HUDEP-2 (cell line): ENCODE measurements around the gene MT1E.
"Not testable (repeated sequence)": the region's sequence is repeated elsewhere in the genome, so short reads cannot be mapped to it uniquely, and the experiment has no call there.

ENCODE experiments used
- DNase-seq, 76 experiments: peaks; one replicate each; lab custom pipeline; 2025; ENCODE audit not compliant: unreplicated experiment in 76 of 76; lab: John Stamatoyannopoulos, UW

Gene MT1E

DNA sequence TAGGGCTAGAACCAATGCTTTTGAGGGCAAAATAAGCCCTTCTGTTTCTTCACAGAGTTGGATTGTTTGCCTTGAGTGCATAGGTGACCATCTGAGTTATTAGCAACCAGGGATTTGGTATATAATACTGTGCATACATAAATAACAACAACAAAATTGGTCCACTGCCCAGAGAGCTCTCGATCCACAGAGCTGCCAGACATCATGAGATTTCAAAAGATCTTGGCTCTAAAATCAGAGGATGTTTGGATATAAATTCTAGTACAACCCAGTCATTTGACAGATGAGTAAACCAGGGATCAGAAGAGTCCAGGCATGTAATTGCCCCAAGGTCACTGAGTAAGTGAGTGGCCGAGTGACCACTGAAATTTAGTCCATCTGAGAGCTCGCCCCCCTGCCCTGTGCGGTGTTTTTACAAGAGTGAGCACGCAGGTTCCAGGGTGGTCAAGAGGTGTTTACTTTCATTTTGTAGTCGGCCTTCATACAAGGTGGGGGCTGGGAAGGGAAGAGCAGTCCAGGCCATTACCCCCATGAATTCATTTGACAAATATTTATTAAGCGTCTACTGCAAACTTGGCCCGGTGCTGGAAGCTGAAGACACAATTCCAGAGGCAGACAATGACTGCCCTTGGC, 19.0 kb upstream of the MT1E start:
- no peak for DNase-seq

DNA sequence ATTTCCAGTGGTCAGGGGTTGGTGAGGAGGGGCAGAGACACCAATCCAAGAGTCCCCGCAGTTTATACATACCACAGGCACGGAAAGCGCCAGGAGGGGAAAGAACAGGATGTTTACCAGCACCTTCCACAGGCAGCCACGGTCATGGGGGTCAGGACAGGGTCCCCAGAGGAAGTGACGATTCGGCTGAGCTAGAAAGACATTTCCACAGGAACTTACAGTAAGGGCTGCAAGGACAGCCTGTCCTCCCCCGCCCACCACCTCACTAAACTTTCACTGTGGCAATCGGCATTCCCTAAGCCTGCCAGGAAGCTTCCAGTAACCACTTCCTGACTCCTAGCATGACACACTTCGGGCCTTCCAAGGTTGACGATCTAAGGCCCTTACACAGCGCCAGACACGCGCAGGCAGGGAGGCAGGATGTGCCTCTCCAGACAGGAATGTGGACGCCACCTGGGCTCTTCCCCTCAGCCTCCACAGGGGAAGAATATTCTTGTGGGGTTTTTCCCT, 18.4 kb upstream of the MT1E start:
- no peak for DNase-seq

- DNase-seq, result no peak
These were observed 17.9 kb upstream of the MT1E start for GRCh38 chr16:56607675-56608042.

DNA sequence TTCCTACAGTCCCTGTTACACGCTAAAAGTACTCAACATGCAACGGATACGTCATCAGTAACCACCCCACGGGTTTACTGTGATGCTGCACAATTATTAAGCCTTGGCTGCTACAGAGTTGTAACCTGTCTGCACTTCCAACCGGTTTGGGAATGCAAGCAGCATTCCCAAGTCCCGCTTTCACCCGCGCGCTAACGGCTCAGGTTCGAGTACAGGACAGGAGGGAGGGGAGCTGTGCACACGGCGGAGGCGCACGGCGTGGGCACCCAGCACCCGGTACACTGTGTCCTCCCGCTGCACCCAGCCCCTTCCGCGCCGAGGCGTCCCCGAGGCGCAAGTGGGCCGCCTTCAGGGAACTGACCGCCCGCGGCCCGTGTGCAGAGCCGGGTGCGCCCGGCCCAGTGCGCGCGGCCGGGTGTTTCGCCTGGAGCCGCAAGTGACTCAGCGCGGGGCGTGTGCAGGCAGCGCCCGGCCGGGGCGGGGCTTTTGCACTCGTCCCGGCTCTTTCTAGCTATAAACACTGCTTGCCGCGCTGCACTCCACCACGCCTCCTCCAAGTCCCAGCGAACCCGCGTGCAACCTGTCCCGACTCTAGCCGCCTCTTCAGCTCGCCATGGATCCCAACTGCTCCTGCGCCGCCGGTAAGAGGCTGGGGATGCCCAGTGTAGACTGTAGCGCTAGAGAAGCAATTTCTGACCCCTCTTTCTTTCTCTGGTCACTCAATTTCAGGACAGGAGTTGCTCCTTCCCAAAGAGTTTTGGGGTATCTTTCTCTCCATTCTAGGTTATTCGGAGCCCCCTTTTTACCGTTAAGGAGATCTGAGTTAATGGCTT, 17.3 kb upstream of the MT1E start, which contains the start of gene MT2A:
Gene MT2A, plus strand, starts transcription at position 542 of the 833 bp plus-strand sequence. Its CDS starts 72 bp downstream, at position 614.
- DNase-seq, result peak in 75 of 76 experiments; percentile 38 to 91 (median 82)

DNA sequence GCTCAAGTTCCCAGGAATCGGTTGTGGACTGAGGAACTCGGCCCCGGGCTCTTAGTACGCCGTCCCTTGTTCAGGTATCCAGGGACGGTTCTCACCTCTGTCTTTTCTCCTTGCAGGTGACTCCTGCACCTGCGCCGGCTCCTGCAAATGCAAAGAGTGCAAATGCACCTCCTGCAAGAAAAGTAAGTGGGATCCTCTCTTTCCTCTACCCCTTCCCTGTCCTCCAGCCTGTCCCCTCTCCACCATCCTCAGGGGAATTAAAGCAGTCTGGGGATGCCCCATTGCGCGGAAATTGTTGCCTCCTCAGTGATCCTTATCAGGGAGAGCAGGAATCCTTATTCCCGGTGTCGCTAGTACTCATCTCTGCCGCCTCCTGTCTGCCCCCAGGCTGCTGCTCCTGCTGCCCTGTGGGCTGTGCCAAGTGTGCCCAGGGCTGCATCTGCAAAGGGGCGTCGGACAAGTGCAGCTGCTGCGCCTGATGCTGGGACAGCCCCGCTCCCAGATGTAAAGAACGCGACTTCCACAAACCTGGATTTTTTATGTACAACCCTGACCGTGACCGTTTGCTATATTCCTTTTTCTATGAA, 16.6 kb upstream of the MT1E start:
- peak in 1 of 76 experiments; percentile 3 for DNase-seq

- peak in 61 of 76 experiments; percentile 10 to 66 (median 40) for DNase-seq
These were observed 16.1 kb upstream of the MT1E start for GRCh38 chr16:56609463-56609921.

GRCh38 chr16:56610017-56610608, 15.5 kb upstream of the MT1E start:
- peak in 24 of 76 experiments; percentile 2 to 59 (median 20) for DNase-seq

DNA sequence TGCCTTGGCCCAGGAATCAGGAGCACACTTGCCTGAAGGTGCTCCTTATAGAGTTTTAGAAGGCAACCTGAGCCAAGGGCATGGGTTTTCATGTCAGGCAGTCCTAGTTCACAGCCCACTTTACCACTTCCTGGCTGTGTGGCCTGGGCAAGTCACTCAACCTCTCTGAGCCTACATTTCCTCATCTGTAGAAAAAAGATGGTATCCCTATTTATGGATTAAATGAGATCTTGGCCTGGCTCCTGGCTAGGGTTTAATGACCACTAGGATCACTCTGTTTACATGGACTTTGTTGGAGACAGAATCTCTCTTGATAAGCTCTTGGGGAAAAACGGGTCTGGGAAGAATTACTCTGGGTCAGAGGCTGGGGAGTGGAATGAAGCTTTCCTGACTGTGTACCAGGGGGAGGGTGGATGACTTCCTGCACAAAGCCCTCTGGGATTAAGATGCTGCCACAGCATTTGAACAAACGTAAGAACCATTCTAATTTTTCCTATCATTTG, 14.9 kb upstream of the MT1E start:
- DNase-seq, result no peak

DNA sequence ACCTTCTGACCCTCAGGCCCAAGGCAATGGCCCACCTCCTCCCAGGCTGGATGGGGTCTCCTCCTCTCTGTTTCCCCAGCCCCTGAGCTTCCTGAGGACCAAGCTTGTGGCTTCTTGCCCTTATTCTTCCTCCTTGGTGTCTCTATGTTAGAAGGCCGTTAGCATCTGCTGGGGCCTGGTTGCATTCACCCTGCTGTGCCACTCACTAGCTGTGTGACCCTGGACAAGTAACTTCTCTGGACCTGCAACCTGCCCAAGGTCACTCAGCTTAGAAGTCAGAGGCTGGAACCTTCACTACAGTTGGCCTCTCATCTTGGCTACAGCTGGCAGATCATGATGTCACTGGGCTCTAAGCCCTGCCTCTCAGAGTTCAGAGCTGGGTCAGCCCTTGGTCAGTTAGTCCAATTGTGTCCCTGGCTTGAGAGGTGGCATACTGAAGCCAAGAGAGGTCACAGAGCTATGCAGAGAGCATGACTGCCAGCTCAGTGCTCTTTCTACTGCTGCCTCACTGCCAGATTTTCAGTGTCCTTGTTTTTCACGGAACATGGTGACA, 14.2 kb upstream of the MT1E start:
- DNase-seq, result no peak

- DNase-seq, result no peak
These were observed 11.9 kb upstream of the MT1E start for GRCh38 chr16:56613706-56614105.

DNA sequence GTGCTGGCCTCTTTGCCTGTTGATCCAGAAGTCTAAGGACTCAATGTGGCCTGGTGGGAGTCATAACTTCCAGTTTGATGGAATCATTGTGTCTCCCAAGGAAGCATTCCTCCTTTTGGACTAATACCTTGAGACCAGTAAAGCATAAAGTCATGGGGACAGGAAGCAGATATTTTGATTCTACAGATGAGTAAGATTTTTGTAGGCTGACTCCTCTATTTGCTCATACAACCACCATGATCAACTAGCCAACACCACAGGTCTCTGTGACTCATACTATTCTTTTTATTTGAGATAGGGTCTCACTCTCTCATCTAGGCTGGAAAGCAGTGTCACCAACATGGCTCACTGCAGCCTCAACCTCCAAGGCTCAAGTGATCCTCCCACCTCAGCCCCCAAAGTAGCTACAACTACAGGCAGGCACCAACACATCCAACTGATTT, 11.0 kb upstream of the MT1E start:
- no peak for DNase-seq

DNA sequence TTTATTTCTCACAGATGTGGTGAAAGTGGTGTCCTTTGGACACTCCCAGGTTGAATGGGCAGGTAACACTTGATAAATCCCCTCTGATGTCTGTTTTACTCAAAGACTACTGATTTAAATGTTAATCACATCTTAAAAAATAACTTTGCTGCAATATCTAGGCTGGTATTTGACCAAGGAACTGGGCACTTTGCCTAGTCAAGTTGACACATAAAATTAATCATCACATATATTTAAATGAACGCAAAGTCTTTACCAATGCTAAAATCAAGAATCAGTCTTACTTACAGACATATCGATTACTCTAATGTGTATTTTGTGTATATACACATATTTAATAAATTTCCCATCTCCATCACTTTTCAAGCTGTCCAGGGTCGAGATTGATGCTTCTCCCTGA, 10.2 kb upstream of the MT1E start:
- DNase-seq, result no peak

DNA sequence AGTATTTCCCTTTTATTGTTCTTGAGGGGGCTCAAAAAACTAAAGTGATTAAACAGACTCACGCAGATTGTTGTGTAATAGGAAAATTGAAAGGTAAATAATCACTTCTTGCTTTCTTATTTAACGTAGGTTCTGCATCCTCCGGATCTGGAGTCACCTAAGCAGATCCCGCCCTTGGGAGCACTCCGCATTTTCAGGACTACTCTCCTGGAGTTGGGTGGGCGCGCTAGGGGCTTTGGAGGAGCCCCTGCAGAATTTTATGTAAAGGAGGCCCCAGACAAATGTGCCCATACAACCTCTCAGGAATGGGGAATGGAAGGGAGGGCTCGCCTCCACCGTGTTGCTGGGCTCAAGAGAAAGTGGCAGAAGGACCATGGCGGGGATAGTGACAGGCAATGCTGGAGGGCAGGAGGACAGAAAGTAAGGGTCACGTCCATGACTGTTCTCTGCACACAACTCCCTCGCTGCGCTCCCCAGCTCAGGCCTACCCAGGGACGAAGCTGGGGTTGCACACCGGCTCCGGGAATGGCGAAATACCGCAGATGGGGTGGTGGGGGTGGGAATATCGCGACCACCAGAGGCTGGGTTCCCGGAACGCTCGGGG, 8.9 kb upstream of the MT1E start:
- no peak for DNase-seq

DNA sequence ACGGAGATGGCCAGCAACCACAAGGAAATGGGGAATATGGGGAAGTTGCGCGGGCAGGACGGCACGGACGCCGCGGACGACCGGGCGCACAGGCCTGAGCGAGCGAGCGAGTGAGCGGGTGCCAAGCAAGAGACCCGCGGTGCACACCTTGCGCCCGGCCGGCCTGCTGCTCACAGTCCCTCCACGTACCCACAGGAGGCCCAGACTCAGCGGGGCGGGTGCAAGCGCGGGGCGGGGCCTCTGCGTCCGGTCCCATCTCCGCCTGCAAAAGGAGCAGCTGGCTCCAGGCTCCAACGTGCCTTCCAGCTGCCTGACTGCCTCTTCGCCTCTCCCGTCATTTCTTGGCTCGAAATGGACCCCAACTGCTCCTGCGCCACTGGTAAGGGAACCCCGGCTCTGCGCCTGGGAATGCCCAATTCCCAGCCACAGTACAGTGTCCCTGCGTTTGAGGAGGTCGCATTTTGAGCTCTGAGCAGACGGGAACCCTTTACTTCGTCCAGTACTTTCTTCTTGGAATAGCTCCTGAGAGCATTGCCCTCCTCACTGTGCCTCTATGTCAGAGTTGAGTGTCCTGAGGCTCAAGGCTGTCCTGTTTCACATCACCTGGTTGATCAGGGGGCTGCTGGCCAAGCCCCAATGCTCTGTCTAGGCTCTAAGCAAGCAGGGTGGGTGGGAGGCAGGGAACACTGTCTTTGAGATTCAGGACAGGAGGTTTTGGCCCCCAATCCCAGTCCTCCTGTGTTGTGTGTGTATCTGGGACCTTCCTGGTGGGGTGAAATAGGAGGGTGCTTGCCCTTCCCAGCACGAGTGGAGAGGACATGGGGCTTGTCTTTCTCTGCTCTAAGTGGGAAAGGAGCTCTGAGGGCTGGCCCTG, 8.1 kb upstream of the MT1E start:
- DNase-seq, result no peak

- no peak for DNase-seq
These were observed 7.4 kb upstream of the MT1E start for GRCh38 chr16:56618138-56618537.

DNA sequence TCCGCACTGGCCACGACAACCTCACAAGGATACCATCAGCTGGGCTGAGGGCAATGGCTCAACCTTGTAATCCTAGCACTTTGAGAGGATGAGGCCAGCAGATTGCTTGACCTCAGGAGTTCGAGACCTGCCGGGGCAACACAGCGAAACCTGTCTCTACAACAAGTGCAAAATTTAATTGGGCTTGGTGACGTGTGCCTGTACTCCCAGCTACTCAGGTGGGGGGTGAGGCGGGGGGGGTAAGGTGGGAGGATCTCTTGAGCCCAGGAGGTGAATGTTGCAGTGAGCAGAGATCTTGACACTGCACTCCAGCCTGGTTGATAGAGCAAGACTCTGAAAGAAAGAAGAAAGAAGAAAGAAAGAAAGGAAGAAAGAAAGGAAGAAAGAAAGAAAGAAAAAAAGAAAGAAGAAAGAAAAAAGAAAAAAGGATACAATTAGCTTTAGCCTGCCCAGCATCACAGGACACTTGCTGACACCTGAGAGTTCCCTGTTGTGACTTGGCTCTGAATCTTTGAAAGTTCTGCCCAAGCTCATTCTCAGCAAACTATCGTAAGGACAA, 5.2 kb upstream of the MT1E start:
- no peak for DNase-seq

- DNase-seq, result not testable (repeated sequence)
These were observed 3.7 kb upstream of the MT1E start for GRCh38 chr16:56621665-56622445.

GRCh38 chr16:56623184-56623583, 2.4 kb upstream of the MT1E start:
- not testable (repeated sequence) for DNase-seq
